Endothelial cell of umbilical vein (primary cell): ENCODE results near the gene CPNE8. TPM values are rescaled to one million over a fixed set of nuclear protein-coding genes. Genes with fewer than 3 reads are reported as not detected.

ENCODE experiments used
- BruUV-seq: library from RNA; stranded (reverse); fragments of 400-500 nt; replicated peaks from 2 replicates; lab custom pipeline; 2021; lab: Mats Ljungman, UMichigan
- CTCF ChIA-PET: fragments of 300-600, 350-600 bp; sonication (Branson Sonifier 250); formaldehyde crosslinking; loops from one replicate; lab custom pipeline; 2021; ENCODE audit warnings: antibody characterized with exemption, inconsistent platforms; lab: Charles Lee
- POLR2A ChIA-PET: fragments of 300-600, 350-600 bp; sonication (Branson Sonifier 250); formaldehyde crosslinking; loops from one replicate; lab custom pipeline; 2021; ENCODE audit warnings: antibody characterized with exemption, inconsistent platforms; lab: Charles Lee
- DNase-seq: peaks from one replicate; pipeline ENCODE4 v3.0.0-alpha.2; 2011; ENCODE audit warnings: low read depth, low spot score
- FAIRE-seq: peaks from 2 replicates; lab custom pipeline; 2011; peaks lifted over from hg19 to GRCh38; lab: Jason Lieb, UNC
- H2AFZ ChIP-seq: 2 replicates; pipeline ENCODE4 v1.6.0; 2012; ENCODE audit warnings: low read depth, low read length, control low read depth, inconsistent platforms
- H3K27ac ChIP-seq: 2 replicates; pipeline ENCODE4 v1.5.1; 2011; ENCODE audit warnings: low read depth, mild to moderate bottlenecking, control low read depth, low read length, moderate library complexity; ENCODE audit not compliant: insufficient read depth
- H3K27me3 ChIP-seq, 2 experiments: 2 replicates each; pipeline versions ENCODE4 v1.6.0 to v1.6.1; 2011; ENCODE audit warnings: low read length in 2 of 2, mixed read lengths in 1 of 2; ENCODE audit not compliant: control insufficient read depth in 2 of 2, insufficient read depth in 2 of 2
- H3K36me3 ChIP-seq, 2 experiments: 2 replicates in 1 of 2; 3 replicates in 1 of 2; pipeline ENCODE4 v1.5.1; 2011; ENCODE audit warnings: low read length in 2 of 2, mild to moderate bottlenecking in 1 of 2, moderate library complexity in 1 of 2; ENCODE audit not compliant: control insufficient read depth in 2 of 2, insufficient read depth in 2 of 2; ENCODE audit errors: extremely low read depth in 1 of 2
- H3K4me1 ChIP-seq: 3 replicates; pipeline ENCODE4 v1.5.1; 2011; ENCODE audit warnings: mild to moderate bottlenecking, low read length; ENCODE audit not compliant: control insufficient read depth, insufficient read depth; ENCODE audit errors: extremely low read depth
- H3K4me2 ChIP-seq: 2 replicates; pipeline ENCODE4 v1.6.1; 2011; ENCODE audit warnings: low read length, control low read depth, mixed read lengths; ENCODE audit not compliant: insufficient read depth
- H3K4me3 ChIP-seq, 3 experiments: fragments of 200-600 bp in 1 of 3; sonication (generic), shearing (Covaris generic) in 1 of 3; replicated peaks in 1 of 3; 2 replicates each; pipeline ENCODE4 v1.5.1; 2011 to 2016; ENCODE audit warnings: control low read depth in 3 of 3, low read length in 3 of 3, mild to moderate bottlenecking in 2 of 3, inconsistent platforms in 1 of 3, low read depth in 1 of 3, moderate library complexity in 1 of 3; ENCODE audit not compliant: insufficient read depth in 1 of 3
- H3K79me2 ChIP-seq: 2 replicates; pipeline ENCODE4 v1.6.0; 2012; ENCODE audit warnings: low read length, inconsistent platforms; ENCODE audit not compliant: control insufficient read depth, insufficient read depth
- H3K9ac ChIP-seq: replicated peaks from 2 replicates; pipeline ENCODE3; 2011; ENCODE audit warnings: low read length, control low read depth; ENCODE audit not compliant: insufficient read depth; ENCODE audit errors: extremely low read depth
- H3K9me1 ChIP-seq: replicated peaks from 3 replicates; pipeline ENCODE4 v1.6.0; 2011; ENCODE audit warnings: mild to moderate bottlenecking, low read length; ENCODE audit not compliant: control insufficient read depth, insufficient read depth; ENCODE audit errors: extremely low read depth
- H3K9me3 ChIP-seq: replicated peaks from 2 replicates; pipeline ENCODE4 v1.5.1; 2012; ENCODE audit warnings: low read length, inconsistent platforms; ENCODE audit not compliant: control insufficient read depth, insufficient read depth
- H4K20me1 ChIP-seq: replicated peaks from 2 replicates; pipeline ENCODE3; 2011; ENCODE audit warnings: mild to moderate bottlenecking, low read length; ENCODE audit not compliant: control insufficient read depth, insufficient read depth; ENCODE audit errors: extremely low read depth
- EZH2 ChIP-seq: IDR thresholded peaks from 2 replicates; pipeline ENCODE4 v1.6.1; 2012; ENCODE audit warnings: borderline replicate concordance, low read depth, mild to moderate bottlenecking, moderate library complexity, low read length, inconsistent platforms; ENCODE audit not compliant: severe bottlenecking
- FOS ChIP-seq: IDR thresholded peaks from 2 replicates; pipeline ENCODE4 v1.6.1; 2011; ENCODE audit warnings: mild to moderate bottlenecking, low read length, moderate library complexity, borderline replicate concordance; ENCODE audit not compliant: insufficient read depth
- JUN ChIP-seq: IDR thresholded peaks from 2 replicates; pipeline ENCODE4 v1.6.1; 2011; ENCODE audit warnings: borderline replicate concordance, low read depth; ENCODE audit not compliant: insufficient read length, insufficient read depth
- MAX ChIP-seq: IDR thresholded peaks from 2 replicates; pipeline ENCODE4 v1.6.1; 2011; ENCODE audit not compliant: insufficient read depth, insufficient read length
- POLR2A ChIP-seq: IDR thresholded peaks from 2 replicates; pipeline ENCODE4 v1.6.1; 2012; ENCODE audit warnings: low read depth, mild to moderate bottlenecking, control low read depth, low read length
- POLR2AphosphoS5 ChIP-seq: IDR thresholded peaks from 2 replicates; pipeline ENCODE4 v1.6.1; 2012; ENCODE audit warnings: low read depth, mild to moderate bottlenecking, control low read depth, low read length, moderate library complexity; ENCODE audit not compliant: insufficient read depth
- dilution Hi-C: fragments of 300-500 bp; cut with MboI; formaldehyde crosslinking; loops from one replicate; pipeline ENCODE4 v1.15.0; 2019; ENCODE audit warnings: low sequenced_read_pairs; ENCODE audit not compliant: extremely low pct_ligation_motif_present
- intact Hi-C: fragments of 100-400 bp; cut with micrococcal nuclease; formaldehyde crosslinking; loops from one replicate; pipeline ENCODE4 v1.10.0; 2022
- polyA plus RNA-seq, 4 experiments: library from polyadenylated mRNA; depleted of rRNA in 3 of 4; stranded (reverse) in 3 of 4; unstranded in 1 of 4; fragments of >200 nt; gene quantifications; 2 replicates each; pipeline versions ENCODE4 v1.2.1 to v1.2.3, GENCODE V29; 2011 to 2012; ENCODE audit warnings: missing spikeins in 1 of 4
- total RNA-seq: library from RNA; stranded (reverse); gene quantifications from 2 replicates; pipeline ENCODE4 v1.2.3, GENCODE V29; 2021
- TF ChIP-seq, protein P1 (sequence below), 2 donors: IDR thresholded peaks; 1 replicate in 1 of 2; 2 replicates in 1 of 2; pipeline ENCODE4 v1.5.1; 2011; ENCODE audit warnings: low read length in 2 of 2, mild to moderate bottlenecking in 2 of 2, moderate library complexity in 2 of 2, control low read depth in 1 of 2, inconsistent platforms in 1 of 2, low read depth in 1 of 2; ENCODE audit not compliant: insufficient read depth in 1 of 2; ENCODE audit errors: extremely low read depth in 1 of 2

CPNE8 gene
- total and polyA plus RNA-seq, 2 donors (not counting 3 experiments of a cell fraction or from before 2014, with no cell fraction given): 4.4 to 13.7 TPM

GRCh38 chr12:38919191-38919590 lies 13.8 kb upstream of the CPNE8 start:
- FAIRE-seq (no peak), DNase-seq (no peak)
- no TSS peak for BruUV-seq
- H3K4me3 ChIP-seq: no peak overlapping the region
- H3K9me3 ChIP-seq: no peaks in the 10 kb centered on the region
- H3K9me1 ChIP-seq: no peaks in the 10 kb centered on the region
- H3K4me2 ChIP-seq: no peak overlapping the region
- CTCF ChIA-PET: interaction anchor here (0.9 to 4.7 kb wide), 6 partner anchors 8 to 353 kb away, joined by 3 to 302 read pairs (median 4); partner anchors contain the start of gene CPNE8
- H3K79me2 ChIP-seq: no peaks in the 10 kb centered on the region
- intact Hi-C loops (no loop called here), dilution Hi-C loops (no loop called here)
- H3K4me1 ChIP-seq: no peaks in the 10 kb centered on the region
- H3K27ac ChIP-seq: no peak overlapping the region
- H4K20me1 ChIP-seq: no peaks in the 10 kb centered on the region
- H3K27me3 ChIP-seq: peaks cover 0 to 3% of the 10 kb centered on the region in 2 experiments
- H3K36me3 ChIP-seq: no peaks in the 10 kb centered on the region
- no peak overlapping the region for H3K9ac ChIP-seq
- H2AFZ ChIP-seq: no peak overlapping the region
- POLR2A ChIA-PET: no interaction called here
- TF ChIP-seq POLR2AphosphoS5: no peak
- TF ChIP-seq FOS: no peak
- TF ChIP-seq JUN: no peak
- TF ChIP-seq, protein P1, sequence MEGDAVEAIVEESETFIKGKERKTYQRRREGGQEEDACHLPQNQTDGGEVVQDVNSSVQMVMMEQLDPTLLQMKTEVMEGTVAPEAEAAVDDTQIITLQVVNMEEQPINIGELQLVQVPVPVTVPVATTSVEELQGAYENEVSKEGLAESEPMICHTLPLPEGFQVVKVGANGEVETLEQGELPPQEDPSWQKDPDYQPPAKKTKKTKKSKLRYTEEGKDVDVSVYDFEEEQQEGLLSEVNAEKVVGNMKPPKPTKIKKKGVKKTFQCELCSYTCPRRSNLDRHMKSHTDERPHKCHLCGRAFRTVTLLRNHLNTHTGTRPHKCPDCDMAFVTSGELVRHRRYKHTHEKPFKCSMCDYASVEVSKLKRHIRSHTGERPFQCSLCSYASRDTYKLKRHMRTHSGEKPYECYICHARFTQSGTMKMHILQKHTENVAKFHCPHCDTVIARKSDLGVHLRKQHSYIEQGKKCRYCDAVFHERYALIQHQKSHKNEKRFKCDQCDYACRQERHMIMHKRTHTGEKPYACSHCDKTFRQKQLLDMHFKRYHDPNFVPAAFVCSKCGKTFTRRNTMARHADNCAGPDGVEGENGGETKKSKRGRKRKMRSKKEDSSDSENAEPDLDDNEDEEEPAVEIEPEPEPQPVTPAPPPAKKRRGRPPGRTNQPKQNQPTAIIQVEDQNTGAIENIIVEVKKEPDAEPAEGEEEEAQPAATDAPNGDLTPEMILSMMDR (IDR thresholded peaks at IDR 0.05; ENCODE audit: extremely low read depth in 1 of 2, insufficient read depth in 1 of 2, low read depth in 1 of 2, low read length in 2 of 2): no peak
- no peak for TF ChIP-seq POLR2A
- no peak for TF ChIP-seq MAX
- no peak for TF ChIP-seq EZH2
